ENCODE results near the gene SFSWAP.

The SFSWAP gene

GRCh38 chr12:131771965-131772364, 61.1 kb downstream of the SFSWAP start:
- TF ChIP-seq SIN3A (IDR thresholded peaks at IDR 0.05; ENCODE audit: borderline replicate concordance, insufficient read depth, low read length) (no peak), FOXP2 (optimal IDR thresholded peaks at IDR 0.05; ENCODE audit: borderline replicate concordance, extremely low read depth, extremely low read length, insufficient read depth) (no peak), POLR2AphosphoS5 (IDR thresholded peaks at IDR 0.05; ENCODE audit: low read depth, low read length) (no peak), TAF1 (IDR thresholded peaks at IDR 0.05; ENCODE audit: borderline replicate concordance, insufficient read depth, low read length) (no peak)
- TF ChIP-seq, protein P1, sequence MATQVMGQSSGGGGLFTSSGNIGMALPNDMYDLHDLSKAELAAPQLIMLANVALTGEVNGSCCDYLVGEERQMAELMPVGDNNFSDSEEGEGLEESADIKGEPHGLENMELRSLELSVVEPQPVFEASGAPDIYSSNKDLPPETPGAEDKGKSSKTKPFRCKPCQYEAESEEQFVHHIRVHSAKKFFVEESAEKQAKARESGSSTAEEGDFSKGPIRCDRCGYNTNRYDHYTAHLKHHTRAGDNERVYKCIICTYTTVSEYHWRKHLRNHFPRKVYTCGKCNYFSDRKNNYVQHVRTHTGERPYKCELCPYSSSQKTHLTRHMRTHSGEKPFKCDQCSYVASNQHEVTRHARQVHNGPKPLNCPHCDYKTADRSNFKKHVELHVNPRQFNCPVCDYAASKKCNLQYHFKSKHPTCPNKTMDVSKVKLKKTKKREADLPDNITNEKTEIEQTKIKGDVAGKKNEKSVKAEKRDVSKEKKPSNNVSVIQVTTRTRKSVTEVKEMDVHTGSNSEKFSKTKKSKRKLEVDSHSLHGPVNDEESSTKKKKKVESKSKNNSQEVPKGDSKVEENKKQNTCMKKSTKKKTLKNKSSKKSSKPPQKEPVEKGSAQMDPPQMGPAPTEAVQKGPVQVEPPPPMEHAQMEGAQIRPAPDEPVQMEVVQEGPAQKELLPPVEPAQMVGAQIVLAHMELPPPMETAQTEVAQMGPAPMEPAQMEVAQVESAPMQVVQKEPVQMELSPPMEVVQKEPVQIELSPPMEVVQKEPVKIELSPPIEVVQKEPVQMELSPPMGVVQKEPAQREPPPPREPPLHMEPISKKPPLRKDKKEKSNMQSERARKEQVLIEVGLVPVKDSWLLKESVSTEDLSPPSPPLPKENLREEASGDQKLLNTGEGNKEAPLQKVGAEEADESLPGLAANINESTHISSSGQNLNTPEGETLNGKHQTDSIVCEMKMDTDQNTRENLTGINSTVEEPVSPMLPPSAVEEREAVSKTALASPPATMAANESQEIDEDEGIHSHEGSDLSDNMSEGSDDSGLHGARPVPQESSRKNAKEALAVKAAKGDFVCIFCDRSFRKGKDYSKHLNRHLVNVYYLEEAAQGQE (IDR thresholded peaks at IDR 0.05; ENCODE audit: insufficient read depth in 1 of 2, low read depth in 2 of 2, low read length in 2 of 2), result no peak

DNA sequence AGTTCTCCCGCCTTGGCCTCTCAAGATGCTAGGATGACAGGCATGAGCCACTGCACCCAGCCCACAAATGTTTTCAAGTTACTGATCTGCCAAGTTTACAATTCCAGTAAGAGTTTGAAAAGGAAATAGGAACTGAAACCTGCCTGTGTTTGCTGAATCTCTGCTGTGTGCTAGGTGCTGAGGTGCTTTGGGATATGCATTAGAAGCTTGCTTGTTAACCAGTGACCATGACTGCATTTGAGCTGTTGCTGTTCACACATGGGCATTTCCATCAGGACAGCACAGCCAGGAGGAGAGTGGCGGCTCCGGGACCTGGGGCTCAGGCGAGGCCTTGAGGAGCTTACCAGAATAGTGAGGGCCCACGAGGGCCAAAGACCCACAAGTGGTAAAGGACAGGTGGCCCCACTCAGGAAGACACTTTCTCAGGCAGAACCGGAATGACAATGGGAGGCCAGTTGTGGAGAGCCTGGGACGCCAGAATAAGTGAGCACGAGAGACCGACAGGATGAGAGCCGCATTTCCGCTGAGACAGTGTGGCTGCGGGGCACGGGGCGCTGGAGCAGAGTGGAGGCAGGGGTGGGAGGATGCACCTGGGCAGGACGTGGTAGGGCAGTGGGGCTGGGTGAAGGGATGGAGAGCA, 62.8 kb downstream of the SFSWAP start:
- TF ChIP-seq SIN3A (IDR thresholded peaks at IDR 0.05; ENCODE audit: borderline replicate concordance, insufficient read depth, low read length) (no peak), POLR2AphosphoS5 (IDR thresholded peaks at IDR 0.05; ENCODE audit: low read depth, low read length) (no peak), TAF1 (IDR thresholded peaks at IDR 0.05; ENCODE audit: borderline replicate concordance, insufficient read depth, low read length) (no peak), FOXP2 (optimal IDR thresholded peaks at IDR 0.05; ENCODE audit: borderline replicate concordance, extremely low read depth, extremely low read length, insufficient read depth) (no peak)
- TF ChIP-seq, protein P1 (IDR thresholded peaks at IDR 0.05; ENCODE audit: insufficient read depth in 1 of 2, low read depth in 2 of 2, low read length in 2 of 2), result no peak

DNA sequence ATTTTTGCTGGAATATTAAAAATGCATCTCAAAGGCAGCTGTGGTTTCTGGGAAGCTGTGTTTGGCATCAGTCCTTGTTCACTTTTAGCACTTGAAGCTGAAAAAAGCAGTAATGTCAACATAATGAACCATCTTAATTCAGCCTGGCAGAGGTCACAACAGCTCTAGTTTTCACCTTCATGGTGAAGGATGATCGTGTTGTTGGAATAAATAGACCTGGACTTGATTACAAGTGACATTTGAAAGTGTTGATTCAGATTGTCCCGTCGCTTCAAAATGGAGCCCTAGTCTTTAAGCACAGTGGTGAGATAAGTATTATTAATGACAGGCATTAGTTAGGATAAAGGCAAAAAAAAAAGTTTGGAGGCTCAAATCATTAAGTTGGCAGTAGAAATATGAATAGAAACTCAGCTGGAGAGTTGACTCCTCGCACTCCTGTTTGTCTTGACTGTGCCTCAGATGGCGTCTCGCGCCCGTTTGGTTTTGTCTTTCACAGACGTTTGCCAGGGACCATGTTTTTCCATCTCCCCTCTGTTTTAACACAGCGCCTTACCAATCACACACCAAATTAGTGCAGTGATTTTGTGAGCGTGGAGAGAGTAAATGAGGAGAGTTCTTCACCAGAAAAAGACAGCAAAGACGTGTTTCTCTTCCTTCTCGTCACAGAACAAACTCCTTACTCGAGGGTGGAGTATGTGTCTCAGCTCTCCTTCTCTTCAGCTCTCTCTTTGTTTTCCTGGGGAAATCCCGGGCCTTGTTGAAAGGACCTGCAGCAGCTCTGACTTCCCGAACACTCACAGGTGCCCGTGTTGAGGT, 63.9 kb downstream of the SFSWAP start:
- TF ChIP-seq POLR2AphosphoS5 (IDR thresholded peaks at IDR 0.05; ENCODE audit: low read depth, low read length), result no peak

- TF ChIP-seq, protein P1 (IDR thresholded peaks at IDR 0.05; ENCODE audit: insufficient read depth in 1 of 2, low read depth in 2 of 2, low read length in 2 of 2), result no peak
- TF ChIP-seq SIN3A (IDR thresholded peaks at IDR 0.05; ENCODE audit: borderline replicate concordance, insufficient read depth, low read length), result no peak
- no peak for TF ChIP-seq FOXP2 (optimal IDR thresholded peaks at IDR 0.05; ENCODE audit: borderline replicate concordance, extremely low read depth, extremely low read length, insufficient read depth)
- TF ChIP-seq POLR2AphosphoS5 (IDR thresholded peaks at IDR 0.05; ENCODE audit: low read depth, low read length), result no peak
- TF ChIP-seq TAF1 (IDR thresholded peaks at IDR 0.05; ENCODE audit: borderline replicate concordance, insufficient read depth, low read length), result no peak
Observed at GRCh38 chr12:131775392-131776236, 64.7 kb downstream of the SFSWAP start.

DNA sequence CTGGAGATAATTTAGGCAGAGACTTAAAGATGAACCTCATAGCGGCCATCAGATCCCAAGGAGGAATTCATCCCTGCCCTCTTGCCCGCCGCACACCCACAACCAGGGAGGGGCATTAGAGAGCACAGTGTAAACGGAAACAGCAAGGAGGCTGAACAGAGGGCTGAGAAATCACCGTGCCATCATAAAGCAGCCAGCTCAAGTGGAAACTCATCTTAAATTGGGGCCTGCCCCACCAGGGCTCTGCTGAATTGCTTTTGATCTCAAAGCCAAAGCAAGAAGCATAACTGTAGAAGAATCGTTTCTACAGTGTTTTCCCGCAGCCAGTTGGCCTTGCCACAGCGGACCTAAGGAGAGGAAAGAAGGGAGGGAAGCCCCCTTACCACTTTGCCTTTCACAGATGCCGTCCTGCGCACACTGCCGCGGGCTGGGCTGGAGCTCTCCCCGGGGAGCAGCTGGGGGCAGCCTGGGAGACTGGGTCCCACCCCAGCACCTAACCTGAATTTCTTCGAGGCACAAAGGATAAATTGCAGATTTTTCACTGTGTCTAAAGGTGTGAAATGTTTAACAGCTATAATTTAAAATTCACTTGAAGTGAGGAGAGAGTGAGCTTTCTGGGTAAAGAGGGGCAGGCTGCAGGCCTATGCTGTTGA, 65.5 kb downstream of the SFSWAP start:
- TF ChIP-seq POLR2AphosphoS5 (IDR thresholded peaks at IDR 0.05; ENCODE audit: low read depth, low read length) (no peak), FOXP2 (optimal IDR thresholded peaks at IDR 0.05; ENCODE audit: borderline replicate concordance, extremely low read depth, extremely low read length, insufficient read depth) (no peak), SIN3A (IDR thresholded peaks at IDR 0.05; ENCODE audit: borderline replicate concordance, insufficient read depth, low read length) (no peak), TAF1 (IDR thresholded peaks at IDR 0.05; ENCODE audit: borderline replicate concordance, insufficient read depth, low read length) (no peak)
- TF ChIP-seq, protein P1 (IDR thresholded peaks at IDR 0.05; ENCODE audit: insufficient read depth in 1 of 2, low read depth in 2 of 2, low read length in 2 of 2), result no peak
